Muscle layer of duodenum (tissue), 2 donors: Measurements from ENCODE around the gene TREX2.
A peak's percentile ranks its signal among the peaks of the same experiment; 100 is the strongest.
"Not testable (repeated sequence)": the region's sequence is repeated elsewhere in the genome, so short reads cannot be mapped to it uniquely, and the experiment has no call there.

ENCODE experiments used
- H3K27ac ChIP-seq: one replicate; pipeline ENCODE4 v1.7.0; 2013; ENCODE audit warnings: mild to moderate bottlenecking, low read length
- H3K27me3 ChIP-seq: one replicate; pipeline ENCODE4 v1.7.0; 2013; ENCODE audit warnings: low read depth, mild to moderate bottlenecking, control low read depth, low read length
- H3K36me3 ChIP-seq, 2 donors: one replicate each; pipeline ENCODE4 v1.7.0; 2013; ENCODE audit warnings: low read length in 2 of 2, control low read depth in 1 of 2, mild to moderate bottlenecking in 1 of 2; ENCODE audit not compliant: insufficient read depth in 2 of 2, control insufficient read depth in 1 of 2
- H3K4me1 ChIP-seq, 2 donors: one replicate each; pipeline ENCODE4 v1.7.0; 2013; ENCODE audit warnings: low read length in 2 of 2, mild to moderate bottlenecking in 2 of 2, control low read depth in 1 of 2, moderate library complexity in 1 of 2; ENCODE audit not compliant: insufficient read depth in 2 of 2, control insufficient read depth in 1 of 2
- H3K4me3 ChIP-seq, 2 donors: one replicate each; pipeline ENCODE4 v1.7.0; 2013; ENCODE audit warnings: low read length in 2 of 2, low read depth in 1 of 2, mild to moderate bottlenecking in 1 of 2
- H3K9me3 ChIP-seq, 2 donors: one replicate each; pipeline ENCODE4 v1.7.0; 2013; ENCODE audit warnings: low read length in 2 of 2, control low read depth in 1 of 2, mild to moderate bottlenecking in 1 of 2; ENCODE audit not compliant: control insufficient read depth in 1 of 2
- donor health status: healthy.

TREX2 gene

DNA sequence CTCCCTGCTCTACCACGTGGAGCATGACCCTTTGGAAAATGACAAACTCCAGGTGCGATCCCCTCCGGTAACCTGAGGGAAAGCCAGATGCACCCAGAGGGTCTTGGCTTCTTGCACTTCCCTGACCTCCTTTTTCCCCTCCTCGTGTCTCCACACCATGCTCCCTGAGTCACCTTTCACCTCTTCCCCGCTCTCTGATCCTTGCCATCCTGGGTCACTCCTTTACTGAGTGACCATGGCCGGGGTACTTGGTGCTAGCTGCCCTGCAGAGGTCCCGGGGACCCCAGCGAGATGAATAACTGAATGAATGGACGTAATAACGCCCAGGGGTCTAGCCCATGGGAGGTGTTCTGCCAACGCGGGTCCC lies 35.0 kb downstream of the TREX2 start:
- no peaks in the 10 kb centered on the region for H3K27me3 ChIP-seq
- H3K4me3 ChIP-seq = peak overlapping the region; percentile 11 to 61
- H3K36me3 ChIP-seq = no peaks in the 10 kb centered on the region
- peaks cover 0 to 7% of the 10 kb centered on the region in 2 donors for H3K4me1 ChIP-seq
- no peak overlapping the region for H3K27ac ChIP-seq
- no peaks in the 10 kb centered on the region for H3K9me3 ChIP-seq

DNA sequence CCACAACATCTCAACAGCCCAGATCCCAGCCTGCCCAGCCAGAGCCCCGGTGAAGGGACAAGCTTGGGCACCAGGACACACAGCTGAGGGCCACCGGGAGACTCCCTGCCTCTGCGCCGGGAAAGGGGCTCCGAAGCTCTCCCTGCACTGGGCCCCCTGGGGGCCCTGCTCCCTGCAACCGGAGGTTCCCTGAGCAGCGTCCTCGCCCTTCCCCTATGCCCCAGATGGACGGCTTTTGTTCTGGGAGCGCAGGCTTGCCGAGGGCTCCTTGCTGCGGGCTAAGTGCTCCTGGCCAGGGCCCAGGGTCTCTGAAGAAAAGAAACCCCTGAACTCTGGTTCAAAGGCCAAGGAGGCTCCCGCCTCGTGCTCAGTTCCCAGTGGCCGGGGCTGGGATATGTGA lies 35.5 kb downstream of the TREX2 start:
- no peaks in the 10 kb centered on the region for H3K27me3 ChIP-seq
- H3K27ac ChIP-seq = no peak overlapping the region
- H3K4me1 ChIP-seq = peaks cover 0 to 7% of the 10 kb centered on the region in 2 donors
- H3K36me3 ChIP-seq = no peaks in the 10 kb centered on the region
- H3K9me3 ChIP-seq = no peaks in the 10 kb centered on the region
- H3K4me3 ChIP-seq = no peak overlapping the region

DNA sequence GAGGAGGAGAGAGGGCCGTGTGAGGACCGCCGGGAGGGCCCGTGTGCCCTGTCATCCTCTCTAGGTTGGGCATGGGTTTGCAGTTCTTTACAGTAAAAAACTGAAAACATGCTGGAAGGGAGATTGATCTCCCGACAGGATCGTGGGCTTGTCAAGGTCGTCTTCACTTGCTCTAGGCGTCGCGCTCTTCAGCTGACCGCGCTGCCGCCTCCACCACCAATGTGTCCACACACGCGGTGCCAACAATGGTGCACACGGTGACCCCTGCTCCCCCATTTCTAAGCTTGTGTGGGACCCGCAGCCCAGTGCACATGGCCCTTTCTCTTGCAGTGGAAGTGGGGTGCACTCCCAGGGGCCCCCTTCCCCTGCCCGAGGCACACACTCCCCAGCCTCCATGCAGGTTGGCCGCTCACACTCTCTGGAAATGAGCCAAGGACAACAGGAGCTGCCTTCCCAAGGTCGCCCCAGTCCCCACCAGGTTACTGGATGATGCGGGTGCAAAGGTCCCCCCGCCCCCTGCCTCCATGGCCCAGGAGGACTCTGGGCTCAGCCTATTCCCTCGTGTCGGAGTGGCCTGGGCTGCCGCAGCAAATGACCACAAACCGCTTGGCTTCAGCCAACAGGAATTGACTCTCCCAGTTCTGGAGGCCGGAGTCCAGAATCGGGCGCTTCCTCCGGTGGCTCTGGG lies 36.3 kb downstream of the TREX2 start:
- H3K36me3 ChIP-seq = no peaks in the 10 kb centered on the region
- no peak overlapping the region for H3K4me3 ChIP-seq
- peaks cover 0 to 7% of the 10 kb centered on the region in 2 donors for H3K4me1 ChIP-seq
- no peak overlapping the region for H3K27ac ChIP-seq
- no peaks in the 10 kb centered on the region for H3K27me3 ChIP-seq
- no peaks in the 10 kb centered on the region for H3K9me3 ChIP-seq

DNA sequence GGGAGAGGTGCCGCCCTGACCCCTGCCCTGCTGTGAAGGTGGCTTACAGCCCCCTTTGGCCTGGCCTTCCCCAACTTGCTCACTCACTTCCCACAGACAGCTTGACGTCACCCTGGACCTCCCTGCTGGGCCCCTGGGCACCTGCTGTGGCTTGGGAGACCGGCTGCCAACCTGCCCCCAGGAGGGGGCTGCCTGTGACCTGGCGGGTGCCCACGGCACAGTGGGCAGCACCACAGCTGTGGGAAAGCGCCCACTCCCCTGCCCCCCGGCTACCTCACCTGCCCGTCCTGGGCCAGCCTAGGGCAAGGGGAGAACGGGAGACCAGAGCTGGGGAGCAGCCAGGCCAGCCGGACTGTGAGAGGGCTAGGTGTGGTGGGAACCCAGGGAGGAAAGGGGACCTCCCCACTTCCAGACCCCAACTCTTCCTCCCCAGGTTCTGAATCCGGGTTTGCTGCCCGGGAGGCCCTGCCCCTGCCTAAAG lies 36.9 kb downstream of the TREX2 start:
- Histone ChIP-seq H3K9me3 (no peaks in the 10 kb centered on the region), H3K36me3 (no peaks in the 10 kb centered on the region), H3K4me1 (peaks cover 0 to 7% of the 10 kb centered on the region in 2 donors), H3K4me3 (no peak overlapping the region), H3K27ac (no peak overlapping the region), H3K27me3 (no peaks in the 10 kb centered on the region)

DNA sequence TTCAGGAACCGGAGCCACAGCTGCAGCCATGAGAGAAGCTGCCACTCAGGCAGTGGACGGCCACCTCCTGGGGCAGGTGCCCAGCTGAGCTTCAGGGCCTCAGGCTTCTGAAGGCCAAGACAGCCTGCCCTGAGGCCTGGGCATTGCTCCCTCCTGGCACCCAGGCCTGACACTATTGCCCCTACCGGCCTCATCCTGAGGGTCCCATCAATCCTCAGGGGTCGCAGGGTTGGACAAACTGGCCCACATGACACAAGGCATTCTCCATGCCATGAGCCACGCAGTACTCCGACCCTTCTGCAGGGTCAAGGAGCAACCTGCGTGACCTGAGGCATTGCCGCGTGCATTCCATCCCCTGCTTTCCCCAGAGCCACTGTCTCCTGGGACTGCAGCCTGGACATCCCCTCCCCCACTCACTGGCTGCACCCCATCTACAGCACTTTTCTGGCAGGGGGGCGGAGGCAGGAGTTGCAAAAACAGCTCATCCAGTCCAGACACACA lies 37.6 kb downstream of the TREX2 start:
- H3K27me3 ChIP-seq = no peaks in the 10 kb centered on the region
- no peaks in the 10 kb centered on the region for H3K9me3 ChIP-seq
- no peaks in the 10 kb centered on the region for H3K36me3 ChIP-seq
- H3K27ac ChIP-seq = no peak overlapping the region
- H3K4me1 ChIP-seq = peaks cover 0 to 7% of the 10 kb centered on the region in 2 donors
- H3K4me3 ChIP-seq = no peak overlapping the region

DNA sequence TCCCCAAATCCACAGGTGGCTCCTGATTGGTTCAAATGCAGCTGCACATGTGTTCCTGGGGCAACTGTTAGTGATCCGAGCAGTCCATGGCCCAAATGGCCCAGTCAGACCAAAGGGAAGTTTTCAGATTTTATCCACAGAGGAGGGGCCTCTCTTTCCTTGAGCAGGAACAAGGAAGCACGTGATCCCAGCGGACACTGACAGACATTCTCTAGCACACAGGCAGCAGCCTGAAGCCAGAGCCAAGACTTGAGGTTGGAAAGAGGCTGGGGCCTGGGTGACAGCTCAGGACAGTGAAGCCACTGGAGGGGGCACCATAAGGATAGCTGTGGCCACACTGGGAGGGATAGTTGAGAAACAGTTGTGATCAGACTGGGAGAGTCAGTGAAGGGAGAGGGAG lies 38.1 kb downstream of the TREX2 start:
- H3K4me1 ChIP-seq = peaks cover 0 to 7% of the 10 kb centered on the region in 2 donors
- H3K9me3 ChIP-seq = no peaks in the 10 kb centered on the region
- no peaks in the 10 kb centered on the region for H3K27me3 ChIP-seq
- no peaks in the 10 kb centered on the region for H3K36me3 ChIP-seq
- H3K27ac ChIP-seq = no peak overlapping the region
- no peak overlapping the region for H3K4me3 ChIP-seq

DNA sequence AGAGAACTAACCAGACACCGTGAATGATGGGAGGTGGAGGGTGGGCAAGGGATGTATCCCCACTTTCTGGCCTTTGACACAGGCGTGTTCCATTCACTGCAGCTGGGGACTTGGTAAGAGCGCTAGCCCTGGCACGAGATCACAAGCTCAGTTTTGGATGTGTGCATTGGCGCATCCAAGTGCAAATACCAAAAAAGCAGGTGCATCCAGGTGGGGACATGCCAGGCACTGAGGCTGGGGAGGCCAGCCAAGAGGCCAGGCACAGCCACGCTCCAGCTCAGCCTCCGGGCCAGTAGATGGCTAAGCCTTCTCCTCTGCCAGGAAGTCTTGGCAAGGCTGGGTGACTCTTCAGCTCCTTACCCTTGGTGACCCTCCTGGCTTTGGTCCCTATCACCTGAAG lies 39.0 kb downstream of the TREX2 start:
- Histone ChIP-seq H3K27me3 (no peaks in the 10 kb centered on the region), H3K4me1 (peaks cover 0 to 2% of the 10 kb centered on the region in 2 donors), H3K9me3 (no peaks in the 10 kb centered on the region), H3K4me3 (no peak overlapping the region), H3K36me3 (no peaks in the 10 kb centered on the region), H3K27ac (no peak overlapping the region)

DNA sequence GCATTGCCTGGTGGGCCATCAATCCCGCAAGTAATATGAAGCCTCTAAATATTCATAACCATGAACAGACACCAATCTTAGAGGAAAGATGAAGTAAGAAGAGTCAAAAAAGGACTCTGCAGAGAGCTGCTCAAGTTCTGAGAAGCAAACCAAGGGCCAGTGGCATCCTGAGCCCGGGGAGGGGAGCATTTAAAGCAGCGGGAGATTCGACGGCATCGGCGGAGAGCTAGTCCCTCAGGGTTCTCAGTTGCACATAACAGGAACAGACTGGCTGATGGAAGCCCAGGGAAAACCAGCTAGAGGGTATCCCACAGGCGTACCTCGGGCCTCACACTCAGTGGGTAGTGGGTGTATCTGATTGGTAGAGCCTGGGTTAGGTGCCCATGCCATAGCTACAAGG lies 39.8 kb downstream of the TREX2 start:
- Histone ChIP-seq H3K4me3 (no peak overlapping the region), H3K27ac (no peak overlapping the region), H3K36me3 (no peaks in the 10 kb centered on the region), H3K4me1 (no peaks in the 10 kb centered on the region), H3K27me3 (no peaks in the 10 kb centered on the region), H3K9me3 (no peaks in the 10 kb centered on the region)

DNA sequence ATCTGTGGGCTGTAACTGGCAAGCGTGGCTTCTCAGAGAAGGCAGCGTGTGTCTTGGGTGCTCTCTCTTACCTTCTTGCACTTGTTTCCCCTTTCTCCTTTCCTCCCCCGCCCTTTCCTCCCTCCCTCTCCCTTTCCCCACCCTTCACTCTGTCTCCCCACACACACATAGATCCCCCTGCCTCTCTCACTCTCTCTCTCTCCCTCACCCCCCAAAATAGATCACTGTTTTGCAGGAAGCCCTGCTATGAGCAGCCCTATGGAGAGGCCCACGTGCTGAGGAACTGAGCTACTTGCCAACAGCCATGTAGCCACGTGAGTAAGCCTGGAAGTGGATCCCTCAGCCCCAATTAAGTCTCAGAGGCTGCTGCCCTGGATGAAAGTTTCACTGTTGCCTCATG lies 40.4 kb downstream of the TREX2 start:
- Histone ChIP-seq H3K27ac (no peak overlapping the region), H3K9me3 (no peaks in the 10 kb centered on the region), H3K27me3 (no peaks in the 10 kb centered on the region), H3K4me3 (no peak overlapping the region), H3K4me1 (no peaks in the 10 kb centered on the region), H3K36me3 (no peaks in the 10 kb centered on the region)

DNA sequence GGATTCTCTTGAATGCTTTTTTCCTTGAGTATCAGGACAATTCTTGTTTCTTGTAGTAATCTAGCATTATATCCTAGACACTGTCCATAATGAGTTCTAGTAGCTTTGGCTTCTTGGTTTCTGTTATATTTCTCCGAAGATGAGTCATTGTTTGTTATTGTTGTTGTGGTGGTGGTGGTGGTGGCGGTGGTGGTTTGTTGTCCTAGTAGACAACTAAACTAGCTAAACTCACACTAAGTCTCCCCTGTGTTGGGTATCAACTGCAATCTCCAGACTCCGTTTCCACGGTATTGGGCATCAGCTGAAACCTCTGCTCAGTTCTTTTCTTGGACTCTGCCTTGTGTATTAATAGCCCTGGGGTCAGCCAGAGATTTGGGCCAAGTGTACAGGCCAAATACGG lies 41.5 kb downstream of the TREX2 start:
- not testable (repeated sequence) for H3K27me3 ChIP-seq, H3K4me1 ChIP-seq, H3K4me3 ChIP-seq, H3K36me3 ChIP-seq, H3K9me3 ChIP-seq, H3K27ac ChIP-seq

DNA sequence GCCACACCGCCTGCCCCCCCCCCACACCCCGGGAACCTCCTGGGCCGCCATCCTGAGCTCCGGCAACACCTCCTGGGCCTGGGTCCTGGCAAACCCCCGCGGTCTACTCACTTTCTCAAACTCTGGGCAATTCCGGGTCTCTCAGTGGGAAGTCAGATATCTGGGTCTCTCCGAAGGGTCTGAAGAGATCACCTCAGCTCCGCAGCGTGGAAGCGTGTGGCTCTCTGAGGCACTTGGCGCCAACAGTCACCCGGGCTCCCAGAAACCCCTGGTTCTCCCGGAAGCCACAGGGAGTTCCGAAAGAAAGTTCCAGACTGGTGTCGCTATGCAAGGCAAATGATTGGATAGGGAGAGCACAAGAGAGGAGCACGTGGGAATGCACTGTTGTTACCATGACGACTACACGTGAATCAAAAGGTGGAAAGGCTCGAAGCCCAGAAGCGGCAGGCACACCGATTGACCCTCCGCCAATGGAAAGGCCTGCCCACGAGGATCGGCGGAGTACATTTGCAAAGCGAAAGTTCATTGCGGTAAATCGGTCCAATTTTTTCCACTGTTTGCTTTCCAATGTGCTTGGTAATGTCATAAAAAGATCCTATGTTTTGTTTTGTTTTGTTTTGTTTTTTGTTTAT lies 44.6 kb downstream of the TREX2 start, which contains the start of gene PNMA6E:
PNMA6E (minus strand) TSS at position 218 of the 632 bp plus-strand sequence. CDS start 2,501 bp downstream, outside the sequence.
- no peaks in the 10 kb centered on the region for H3K27me3 ChIP-seq
- no peaks in the 10 kb centered on the region for H3K36me3 ChIP-seq
- H3K27ac ChIP-seq = no peak within 1 kb of the TSS
- no peaks in the 10 kb centered on the region for H3K9me3 ChIP-seq
- no peak within 1 kb of the TSS for H3K4me3 ChIP-seq
- no peaks in the 10 kb centered on the region for H3K4me1 ChIP-seq
